ENCODE results near the gene SCUBE1. TPM values are rescaled to one million over a fixed set of nuclear protein-coding genes. Genes with fewer than 3 reads are reported as not detected.

SCUBE1 gene
- total RNA-seq, 3 donors from 2014 or later: 0.48 to 0.98 (median 0.88) TPM

- H3K9me3 ChIP-seq: no peaks in the 10 kb centered on the region
- intact Hi-C loops (cut with DNase I; ENCODE audit: low total_unique reads): no loop called here
- no peak overlapping the region for H3K27ac ChIP-seq
- H3K4me3 ChIP-seq: no peak overlapping the region
- no peak for TF ChIP-seq CTCF (IDR thresholded peaks at IDR 0.05)
- no peak for TF ChIP-seq POLR2AphosphoS5 (IDR thresholded peaks at IDR 0.05)
- TF ChIP-seq POLR2A (IDR thresholded peaks at IDR 0.05): no peak
- no peak for DNase-seq (ENCODE audit: low spot score in 2 of 2)
- no peaks in the 10 kb centered on the region for H3K4me1 ChIP-seq
- H3K36me3 ChIP-seq: no peaks in the 10 kb centered on the region
- H3K27me3 ChIP-seq: no peaks in the 10 kb centered on the region
Observed at GRCh38 chr22:43188829-43189545, 154.2 kb downstream of the SCUBE1 start.

- no peaks in the 10 kb centered on the region for H3K27me3 ChIP-seq
- H3K4me1 ChIP-seq: no peaks in the 10 kb centered on the region
- TF ChIP-seq POLR2AphosphoS5 (IDR thresholded peaks at IDR 0.05) (peak; percentile 64 to 75 (median 71)), CTCF (IDR thresholded peaks at IDR 0.05) (peak in 2 of 3 donors; percentile 41 to 48), POLR2A (IDR thresholded peaks at IDR 0.05) (no peak)
- no peaks in the 10 kb centered on the region for H3K36me3 ChIP-seq
- intact Hi-C loops (cut with DNase I; ENCODE audit: low total_unique reads): no loop called here
- peak; percentile 94 to 95 for DNase-seq (ENCODE audit: low spot score in 2 of 2)
- H3K27ac ChIP-seq: peak overlapping the region; percentile 87 to 93
- H3K4me3 ChIP-seq: peak overlapping the region; percentile 48 to 87 (median 86)
- H3K9me3 ChIP-seq: no peaks in the 10 kb centered on the region
Observed at GRCh38 chr22:43187171-43188099, 155.7 kb downstream of the SCUBE1 start.

- H3K27me3 ChIP-seq: no peaks in the 10 kb centered on the region
- H3K27ac ChIP-seq: peak within 1 kb of the TSS; percentile 87 to 93
- H3K36me3 ChIP-seq: no peaks in the 10 kb centered on the region
- no peaks in the 10 kb centered on the region for H3K9me3 ChIP-seq
- DNase-seq (ENCODE audit: low spot score in 2 of 2): no peak
- no peaks in the 10 kb centered on the region for H3K4me1 ChIP-seq
- intact Hi-C loops (cut with DNase I; ENCODE audit: low total_unique reads): no loop called here
- H3K4me3 ChIP-seq: peak within 1 kb of the TSS; percentile 65 to 87 (median 86)
- no peak for TF ChIP-seq CTCF (IDR thresholded peaks at IDR 0.05)
- no peak for TF ChIP-seq POLR2A (IDR thresholded peaks at IDR 0.05)
- TF ChIP-seq POLR2AphosphoS5 (IDR thresholded peaks at IDR 0.05): no peak
Observed at GRCh38 chr22:43186272-43187170, 156.7 kb downstream of the SCUBE1 start, which contains the start of gene TTLL12. Gene TTLL12, minus strand, starts transcription at chr22:43187134. Its CDS starts 65 bp downstream, at chr22:43187069.

- Histone ChIP-seq H3K4me3 (peak overlapping the region; percentile 65 to 87 (median 86)), H3K27me3 (no peaks in the 10 kb centered on the region), H3K4me1 (no peaks in the 10 kb centered on the region), H3K36me3 (no peaks in the 10 kb centered on the region), H3K27ac (peak overlapping the region; percentile 6 to 73), H3K9me3 (no peaks in the 10 kb centered on the region)
- TF ChIP-seq POLR2A (IDR thresholded peaks at IDR 0.05) (no peak), CTCF (IDR thresholded peaks at IDR 0.05) (no peak), POLR2AphosphoS5 (IDR thresholded peaks at IDR 0.05) (no peak)
- intact Hi-C loops (cut with DNase I; ENCODE audit: low total_unique reads): no loop called here
- DNase-seq (ENCODE audit: low spot score in 2 of 2): peak; percentile 62 to 72
Observed at GRCh38 chr22:43185860-43186261, 157.3 kb downstream of the SCUBE1 start.
